Activated naive CD4-positive, alpha-beta T cell treated with anti-CD3 and anti-CD28 coated beads, Interleukin-2, amount 50 U/mL, for 16 hours (primary cell): Measurements from ENCODE around the gene ZNF286A.
"Not testable (repeated sequence)": the region's sequence is repeated elsewhere in the genome, so short reads cannot be mapped to it uniquely, and the experiment has no call there.

Experiments used
- DNase-seq: peaks from one replicate; pipeline ENCODE4 v3.0.0-alpha.2; 2020

ZNF286A gene

DNA sequence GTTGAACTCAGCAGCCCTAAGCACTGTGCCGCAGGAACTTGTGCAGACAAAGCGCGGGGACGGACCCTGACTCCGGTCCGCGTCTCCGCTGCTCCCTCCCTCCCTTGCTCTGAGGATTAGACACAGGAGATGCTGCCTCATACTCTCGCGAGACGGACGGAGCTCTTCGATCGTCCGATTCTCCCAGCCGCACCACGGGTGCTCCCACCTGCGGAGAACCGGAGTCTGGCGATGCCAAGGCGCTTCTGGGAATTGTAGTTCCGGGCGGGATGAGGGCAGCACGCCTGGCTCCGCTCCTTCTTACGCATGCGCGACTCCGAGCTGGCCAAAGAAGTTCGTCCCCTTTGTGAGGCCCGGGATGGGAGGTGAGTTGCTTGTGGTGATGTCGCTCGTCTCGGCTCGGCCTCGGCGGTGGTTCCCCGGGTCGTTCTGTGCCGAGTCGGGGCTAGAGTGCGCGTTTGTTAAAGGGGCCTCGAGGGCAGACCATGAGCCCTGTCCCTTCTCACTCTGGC lies at the start of gene ZNF286A:
Gene ZNF286A, plus strand, starts transcription at position 340 of the 512 bp plus-strand sequence. CDS start 578 bp downstream, outside the sequence.
- DNase-seq: peak; percentile 96

GRCh38 chr17:15649861-15650421 lies 49.6 kb upstream of the ZNF286A start:
- no peak for DNase-seq

- no peak for DNase-seq
Measured at GRCh38 chr17:15650741-15651582, 48.6 kb upstream of the ZNF286A start.

DNA sequence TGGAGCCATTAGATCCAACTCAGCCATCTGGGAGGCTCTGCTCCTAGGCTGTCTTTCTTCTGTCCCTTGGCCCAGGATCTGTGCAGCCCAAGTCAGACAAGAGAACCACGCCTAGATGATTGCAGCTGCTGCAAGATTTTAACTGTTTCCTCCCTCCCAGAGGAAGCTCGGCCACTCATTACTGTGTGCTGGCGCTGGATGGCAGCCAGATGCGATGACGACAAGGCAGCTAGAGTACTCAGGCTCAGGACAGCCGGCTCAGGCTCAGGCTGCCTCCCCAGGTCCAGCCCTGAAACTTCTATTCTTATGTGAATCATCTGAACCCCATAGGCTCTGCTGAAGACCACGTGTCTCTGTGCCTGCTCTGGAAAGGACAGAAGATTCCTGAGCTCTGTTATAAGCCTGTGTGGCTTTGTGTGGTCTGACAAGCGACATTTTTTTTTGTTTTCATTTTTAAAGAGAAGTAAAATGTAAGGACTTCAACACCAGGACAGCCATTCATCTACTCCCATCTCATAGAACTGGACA lies 47.9 kb upstream of the ZNF286A start:
- DNase-seq: no peak

DNA sequence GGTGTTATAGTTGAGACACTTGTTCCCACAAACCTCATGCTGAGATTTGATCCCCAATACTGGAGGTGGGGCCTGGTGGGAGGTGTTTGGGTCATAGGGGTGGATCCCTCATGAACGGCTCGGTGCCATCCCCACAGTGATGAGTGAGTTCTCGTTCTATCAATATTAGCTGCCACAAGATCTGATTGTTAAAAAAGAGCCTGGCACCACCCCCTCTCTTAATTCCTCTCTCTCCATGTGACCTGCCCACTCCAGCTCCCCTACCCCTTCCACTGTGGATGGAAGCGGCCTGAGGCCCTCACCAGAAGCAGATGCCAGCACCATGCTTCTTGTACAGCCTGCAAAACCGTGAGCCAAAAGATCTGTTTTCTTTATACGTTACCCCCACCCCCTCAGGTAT lies 46.6 kb upstream of the ZNF286A start:
- no peak for DNase-seq

GRCh38 chr17:15654401-15654800 lies 45.2 kb upstream of the ZNF286A start:
- not testable (repeated sequence) for DNase-seq

DNA sequence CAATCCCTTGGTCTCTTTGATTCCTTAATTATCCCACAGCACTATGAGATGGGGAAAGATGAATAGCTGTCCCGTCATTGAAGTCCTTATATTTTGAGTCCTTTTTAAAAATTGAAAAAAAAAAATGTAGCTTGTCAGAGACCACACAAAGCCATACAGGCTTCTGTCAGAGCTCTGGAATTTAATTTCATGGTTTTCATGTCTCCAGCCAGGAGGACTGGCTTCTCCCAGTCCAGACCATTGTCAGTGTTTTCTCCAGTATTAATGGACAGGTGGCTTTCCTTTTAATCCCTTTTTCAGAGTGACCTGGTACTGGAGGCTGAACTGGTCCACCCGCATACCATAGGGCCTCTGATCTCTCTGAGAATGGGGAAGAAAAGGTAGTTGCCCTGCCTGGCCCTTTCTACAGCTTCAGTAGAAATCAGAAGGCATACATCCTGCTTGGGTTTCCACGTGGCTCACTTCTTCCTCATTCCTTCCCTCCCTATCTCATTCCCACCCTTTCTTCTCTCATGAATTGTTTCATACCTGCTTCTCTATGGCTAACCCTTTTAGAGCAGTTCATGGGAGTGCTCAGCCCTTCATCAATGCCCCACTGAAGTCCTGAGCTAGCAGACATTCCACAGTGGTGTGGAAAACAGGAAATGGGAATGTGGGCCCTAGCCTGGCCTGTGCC lies 44.5 kb upstream of the ZNF286A start:
- no peak for DNase-seq

DNA sequence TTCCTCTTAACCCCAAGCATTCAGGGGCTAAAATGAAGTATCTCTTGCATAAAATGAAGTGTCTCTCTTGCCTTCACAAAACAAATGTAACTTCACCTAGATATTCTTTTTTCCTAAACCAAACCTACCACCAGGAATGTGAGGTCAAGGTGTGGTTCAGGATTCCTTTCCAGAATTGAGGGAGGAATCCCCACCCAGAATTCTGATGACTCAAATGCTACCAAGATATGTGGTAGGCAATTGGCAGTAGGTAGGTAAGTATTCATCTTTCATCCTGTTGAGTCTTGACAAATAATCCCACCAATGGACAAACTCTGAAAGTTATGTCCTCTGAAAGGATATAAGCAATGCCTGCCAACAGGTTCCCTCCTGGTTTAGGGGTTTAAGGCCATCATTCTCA lies 41.7 kb upstream of the ZNF286A start:
- DNase-seq: no peak

DNA sequence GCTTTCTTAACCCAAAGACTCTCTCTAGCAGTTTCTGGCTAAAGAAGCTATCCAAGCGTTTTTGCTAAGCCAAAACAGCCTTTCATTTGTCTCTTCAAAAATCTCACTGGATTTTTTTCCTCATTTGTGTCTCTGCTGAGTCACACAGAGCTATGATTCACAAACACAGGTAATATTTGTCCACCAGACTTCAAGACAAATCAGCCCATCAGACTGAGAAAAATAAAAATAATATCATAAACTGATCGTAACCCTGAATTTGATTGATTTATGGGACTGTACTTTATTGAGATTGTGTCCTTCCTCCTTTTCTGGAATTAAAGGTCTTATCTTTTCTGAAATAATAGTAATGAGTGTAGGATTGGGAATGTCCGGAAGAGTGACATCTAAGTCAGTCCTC lies 41.3 kb upstream of the ZNF286A start:
- DNase-seq: no peak

DNA sequence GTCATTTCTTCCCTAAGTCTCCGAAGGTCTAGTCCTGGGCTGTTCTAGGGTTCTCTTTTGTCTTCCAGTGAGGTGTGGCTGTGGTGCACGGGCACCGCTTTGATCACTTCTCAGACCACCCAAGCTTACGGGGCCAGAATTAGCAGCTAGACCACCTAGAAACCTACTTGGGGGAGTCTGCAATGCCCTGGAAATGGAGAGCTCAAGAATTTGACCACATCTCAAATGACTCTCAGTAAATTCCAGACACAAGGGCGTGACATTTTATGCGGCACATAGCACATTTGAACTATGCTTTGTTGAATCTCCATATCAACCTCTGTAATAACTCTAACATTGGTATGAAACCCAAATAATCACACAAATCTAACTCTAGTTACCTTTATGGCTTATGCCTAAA lies 40.3 kb upstream of the ZNF286A start:
- DNase-seq: no peak

GRCh38 chr17:15659663-15660062 lies 39.9 kb upstream of the ZNF286A start:
- no peak for DNase-seq

DNA sequence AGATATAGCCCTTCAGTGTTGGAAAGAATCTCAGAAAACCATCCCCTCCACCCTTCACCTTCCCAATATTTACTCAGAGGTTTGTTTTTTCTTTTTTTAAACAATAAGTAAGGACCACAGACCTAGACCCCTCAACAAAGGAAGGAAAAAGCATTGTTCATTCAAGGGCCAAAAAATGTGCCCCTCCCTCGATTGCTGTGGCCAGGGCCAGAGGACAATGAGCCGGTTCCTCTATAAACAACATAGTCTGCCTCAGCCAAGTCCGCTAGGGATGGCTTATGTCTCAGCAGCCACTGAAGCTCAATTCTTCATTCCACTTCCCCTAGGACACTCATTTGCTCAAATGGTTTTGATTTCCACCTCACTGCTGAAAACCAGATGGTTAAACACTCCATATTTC lies 39.5 kb upstream of the ZNF286A start:
- no peak for DNase-seq

- no peak for DNase-seq
Measured at GRCh38 chr17:15662681-15663080, 36.9 kb upstream of the ZNF286A start.

GRCh38 chr17:15663176-15663575 lies 36.4 kb upstream of the ZNF286A start:
- DNase-seq: no peak

DNA sequence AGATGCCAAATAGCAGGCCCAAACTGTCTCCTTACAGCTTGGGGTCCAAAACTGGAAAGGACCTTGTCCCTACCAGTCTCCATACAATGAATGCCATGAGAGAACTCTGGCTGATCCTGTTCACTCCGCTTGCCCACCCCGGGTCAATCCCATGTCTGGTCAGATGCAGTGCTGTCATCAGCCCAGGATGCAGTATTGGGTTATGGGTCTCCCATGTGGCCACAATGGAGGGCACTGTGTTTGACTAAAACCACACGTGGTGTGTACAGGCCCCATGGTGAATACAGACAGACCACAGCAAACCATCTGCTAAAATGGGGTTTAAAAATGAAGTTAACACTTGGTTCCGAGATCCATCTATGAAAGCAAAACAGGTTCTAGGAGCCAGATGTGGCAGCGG lies 35.9 kb upstream of the ZNF286A start:
- no peak for DNase-seq

- DNase-seq: not testable (repeated sequence)
Measured at GRCh38 chr17:15669526-15669925, 30.0 kb upstream of the ZNF286A start.

GRCh38 chr17:15674640-15675039 lies 24.9 kb upstream of the ZNF286A start:
- DNase-seq: not testable (repeated sequence)

DNA sequence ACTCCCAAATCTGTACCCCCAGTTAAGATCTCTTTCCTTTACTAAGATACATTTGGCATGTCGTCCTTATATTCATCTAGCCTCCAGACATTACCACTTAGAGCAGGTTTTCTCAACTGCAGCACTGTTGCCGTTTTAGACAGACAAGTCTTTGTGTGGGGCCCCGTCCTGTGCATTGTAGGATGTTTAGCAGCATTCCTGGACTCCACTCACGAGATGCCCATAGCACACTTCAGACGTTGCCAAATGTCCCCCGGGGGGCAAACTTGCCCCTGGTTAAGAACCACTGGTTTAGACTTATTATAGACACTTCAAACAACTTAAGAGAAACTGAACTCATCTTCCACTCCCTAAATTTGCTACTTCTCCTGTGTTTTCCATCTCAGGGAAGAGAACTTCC lies 23.6 kb upstream of the ZNF286A start:
- DNase-seq: not testable (repeated sequence)

GRCh38 chr17:15683135-15683534 lies 16.4 kb upstream of the ZNF286A start:
- DNase-seq: not testable (repeated sequence)

GRCh38 chr17:15683824-15684478 lies 15.6 kb upstream of the ZNF286A start, which contains the start of gene TRIM16:
Gene TRIM16, minus strand, starts transcription at chr17:15684311. Its CDS starts 32,702 bp downstream, at chr17:15651609.
- DNase-seq: peak; percentile 81

GRCh38 chr17:15687494-15687893 lies 12.1 kb upstream of the ZNF286A start:
- not testable (repeated sequence) for DNase-seq

DNA sequence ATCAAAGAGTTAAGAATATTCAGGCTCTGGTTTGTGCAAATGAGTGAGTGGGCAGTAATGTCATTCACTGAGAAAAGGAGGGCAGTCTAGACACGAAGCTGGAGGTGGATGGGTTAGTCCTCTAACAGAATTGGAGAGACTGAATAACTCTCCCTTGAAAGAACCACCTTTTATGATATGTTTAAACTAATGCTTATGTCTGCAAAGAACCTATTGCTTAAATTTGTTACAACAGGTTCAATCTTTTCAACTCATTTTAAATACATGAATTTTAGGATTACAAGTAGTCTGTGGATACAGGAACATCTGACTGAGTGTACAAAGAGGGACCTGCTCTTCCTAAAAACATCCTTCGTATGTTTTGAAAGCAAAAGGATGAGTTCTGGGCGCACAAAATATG lies 585 bp upstream of the ZNF286A start:
- not testable (repeated sequence) for DNase-seq

- DNase-seq: not testable (repeated sequence)
Measured at GRCh38 chr17:15699937-15700336, 385 bp downstream of the ZNF286A start.
